Tibial nerve (tissue), 4 donors: ENCODE measurements around the gene AP1B1.

Experiments
- EP300 ChIP-seq, 2 donors: sonication (generic); formaldehyde crosslinking; IDR thresholded peaks; one replicate each; pipeline ENCODE4 v1.6.1; 2017; ENCODE audit warnings: antibody characterized with exemption in 2 of 2, mild to moderate bottlenecking in 1 of 2
- POLR2A ChIP-seq, 2 donors: fragments of 450-650 bp; IDR thresholded peaks; one replicate each; pipeline ENCODE4 v1.6.1; 2017; ENCODE audit warnings: antibody characterized with exemption in 2 of 2, mild to moderate bottlenecking in 2 of 2, moderate library complexity in 2 of 2
- TF ChIP-seq, protein P1 (sequence below), 5 experiments: fragments of 200-600 bp in 3 of 5; fragments of 450-650 bp in 2 of 5; sonication (generic) in 3 of 5; IDR thresholded peaks; one replicate each; pipeline ENCODE4 v1.5.1; 2016 to 2019; ENCODE audit warnings: antibody characterized with exemption in 5 of 5, mild to moderate bottlenecking in 3 of 5, moderate library complexity in 2 of 5

DNA sequence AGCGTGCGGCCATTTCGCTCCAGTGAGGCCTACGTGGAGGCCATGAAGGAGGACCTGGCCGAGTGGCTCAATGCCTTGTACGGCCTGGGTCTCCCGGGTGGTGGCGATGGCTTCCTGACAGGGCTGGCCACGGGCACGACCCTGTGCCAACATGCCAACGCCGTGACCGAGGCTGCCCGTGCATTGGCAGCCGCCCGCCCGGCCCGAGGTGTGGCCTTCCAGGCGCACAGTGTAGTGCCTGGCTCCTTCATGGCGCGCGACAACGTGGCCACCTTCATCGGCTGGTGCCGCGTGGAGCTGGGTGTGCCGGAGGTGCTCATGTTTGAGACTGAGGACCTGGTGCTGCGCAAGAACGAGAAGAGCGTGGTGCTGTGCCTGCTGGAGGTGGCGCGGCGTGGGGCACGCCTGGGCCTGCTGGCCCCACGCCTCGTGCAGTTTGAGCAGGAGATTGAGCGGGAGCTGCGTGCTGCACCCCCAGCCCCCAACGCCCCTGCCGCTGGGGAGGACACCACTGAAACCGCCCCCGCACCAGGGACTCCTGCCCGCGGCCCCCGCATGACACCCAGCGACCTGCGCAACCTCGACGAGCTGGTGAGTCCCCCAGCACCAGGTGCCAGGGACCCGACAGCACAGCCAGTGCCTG lies 80.1 kb downstream of the AP1B1 start:
- TF ChIP-seq, protein P1, sequence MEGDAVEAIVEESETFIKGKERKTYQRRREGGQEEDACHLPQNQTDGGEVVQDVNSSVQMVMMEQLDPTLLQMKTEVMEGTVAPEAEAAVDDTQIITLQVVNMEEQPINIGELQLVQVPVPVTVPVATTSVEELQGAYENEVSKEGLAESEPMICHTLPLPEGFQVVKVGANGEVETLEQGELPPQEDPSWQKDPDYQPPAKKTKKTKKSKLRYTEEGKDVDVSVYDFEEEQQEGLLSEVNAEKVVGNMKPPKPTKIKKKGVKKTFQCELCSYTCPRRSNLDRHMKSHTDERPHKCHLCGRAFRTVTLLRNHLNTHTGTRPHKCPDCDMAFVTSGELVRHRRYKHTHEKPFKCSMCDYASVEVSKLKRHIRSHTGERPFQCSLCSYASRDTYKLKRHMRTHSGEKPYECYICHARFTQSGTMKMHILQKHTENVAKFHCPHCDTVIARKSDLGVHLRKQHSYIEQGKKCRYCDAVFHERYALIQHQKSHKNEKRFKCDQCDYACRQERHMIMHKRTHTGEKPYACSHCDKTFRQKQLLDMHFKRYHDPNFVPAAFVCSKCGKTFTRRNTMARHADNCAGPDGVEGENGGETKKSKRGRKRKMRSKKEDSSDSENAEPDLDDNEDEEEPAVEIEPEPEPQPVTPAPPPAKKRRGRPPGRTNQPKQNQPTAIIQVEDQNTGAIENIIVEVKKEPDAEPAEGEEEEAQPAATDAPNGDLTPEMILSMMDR (IDR thresholded peaks at IDR 0.05) = no peak
- TF ChIP-seq EP300 (IDR thresholded peaks at IDR 0.05) (no peak), POLR2A (IDR thresholded peaks at IDR 0.05) (no peak)
